HepG2 (cell line): ENCODE data around the gene PDCD5. TPM values are rescaled to one million over a fixed set of nuclear protein-coding genes. Genes with fewer than 3 reads are reported as not detected.
"Not testable (repeated sequence)": the region's sequence is repeated elsewhere in the genome, so short reads cannot be mapped to it uniquely, and the experiment has no call there.

Experiments
- ATAC-seq: fragments of 200-7000 bp; cut with Tn5 transposase; 3 replicates; pipeline ENCODE4 v1.9.1; 2020; ENCODE audit warnings: mild to moderate bottlenecking, moderate library complexity
- BruUV-seq: library from RNA; stranded (reverse); fragments of 400-500 nt; replicated peaks from 2 replicates; lab custom pipeline; 2021; lab: Mats Ljungman, UMichigan
- CTCF ChIA-PET: fragments of 300-600 bp; formaldehyde crosslinking; extraction: SDS; loops from one replicate; lab custom pipeline; 2021; ENCODE audit warnings: low total read pairs, inconsistent platforms, low intra/inter-chr PET ratio; lab: Yijun Ruan, JAX
- POLR2A ChIA-PET: fragments of 350-600 bp; sonication (Branson Sonifier 250); formaldehyde crosslinking; loops from one replicate; lab custom pipeline; 2020; ENCODE audit warnings: antibody characterized with exemption, inconsistent platforms; lab: Yijun Ruan, JAX
- DNase-seq: peaks from one replicate; pipeline ENCODE4 v3.0.0-alpha.2; 2015; ENCODE audit warnings: low spot score
- FAIRE-seq: peaks from 3 replicates; lab custom pipeline; 2011; peaks lifted over from hg19 to GRCh38; lab: Jason Lieb, UNC
- H2AFZ ChIP-seq: one replicate; pipeline ENCODE4 v1.6.1; 2011; ENCODE audit warnings: low read length, inconsistent platforms
- H3K27ac ChIP-seq: fragments of 300-600 bp; 3 replicates; pipeline ENCODE4 v1.8.0; 2011; ENCODE audit warnings: mixed run types, mild to moderate bottlenecking, mixed read lengths, low read length, inconsistent platforms; ENCODE audit not compliant: insufficient read depth; ENCODE audit errors: extremely low read length
- H3K27me3 ChIP-seq, 2 experiments: fragments of 200-600 bp in 1 of 2; 2 replicates in 1 of 2; 3 replicates in 1 of 2; pipeline versions ENCODE4 v1.6.0 to v1.8.0; 2011; ENCODE audit warnings: low read length in 2 of 2, mild to moderate bottlenecking in 2 of 2, moderate library complexity in 2 of 2, inconsistent platforms in 1 of 2; ENCODE audit not compliant: insufficient read depth in 2 of 2, control insufficient read depth in 1 of 2
- H3K36me3 ChIP-seq, 2 experiments: fragments of 200-600 bp in 1 of 2; replicated peaks in 1 of 2; 2 replicates in 1 of 2; 3 replicates in 1 of 2; pipeline versions ENCODE4 v1.5.1 to v1.8.0; 2011; ENCODE audit warnings: low read length in 2 of 2, inconsistent platforms in 1 of 2; ENCODE audit not compliant: insufficient read depth in 2 of 2, control insufficient read depth in 1 of 2
- H3K4me1 ChIP-seq: 2 replicates; pipeline ENCODE4 v1.5.1; 2012; ENCODE audit warnings: low read length, inconsistent platforms; ENCODE audit not compliant: insufficient read depth
- H3K4me2 ChIP-seq: 2 replicates; pipeline ENCODE4 v1.6.0; 2011; ENCODE audit warnings: low read depth, low read length, inconsistent platforms
- H3K4me3 ChIP-seq, 3 experiments: fragments of 200-600 bp in 1 of 3; sonication (generic), shearing (Covaris generic) in 1 of 3; replicated peaks in 1 of 3; 2 replicates each; pipeline ENCODE4 v1.5.1; 2011 to 2016; ENCODE audit warnings: low read length in 3 of 3, inconsistent platforms in 2 of 3, low read depth in 2 of 3, mild to moderate bottlenecking in 2 of 3, control low read depth in 1 of 3, mixed read lengths in 1 of 3; ENCODE audit not compliant: insufficient read depth in 1 of 3
- H3K79me2 ChIP-seq: one replicate; pipeline ENCODE4 v1.6.1; 2011; ENCODE audit warnings: low read length, inconsistent platforms; ENCODE audit not compliant: insufficient read depth
- H3K9ac ChIP-seq: 2 replicates; pipeline ENCODE4 v1.6.0; 2011; ENCODE audit warnings: mild to moderate bottlenecking, low read depth, low read length, inconsistent platforms; ENCODE audit not compliant: insufficient read depth
- H3K9me3 ChIP-seq: 2 replicates; pipeline ENCODE4 v1.5.1; 2012; ENCODE audit warnings: mild to moderate bottlenecking, low read length
- H4K20me1 ChIP-seq: 2 replicates; pipeline ENCODE4 v1.6.0; 2011; ENCODE audit warnings: inconsistent platforms, mild to moderate bottlenecking, low read length, moderate library complexity; ENCODE audit not compliant: insufficient read depth
- KMT2B ChIP-seq: IDR thresholded peaks from 2 replicates; pipeline ENCODE4 v1.6.1; 2016; ENCODE audit warnings: missing genetic modification reagents, missing compliant biosample characterization
- MAFF ChIP-seq: IDR thresholded peaks from 2 replicates; pipeline ENCODE4 v1.6.1; 2011; ENCODE audit warnings: low read depth, low read length, improper control_type of control experiment
- NKX3-1 ChIP-seq: sonication (generic); formaldehyde crosslinking; IDR thresholded peaks from 2 replicates; pipeline ENCODE4 v1.5.0; 2020; ENCODE audit warnings: missing genetic modification reagents
- NR2F1 ChIP-seq, 2 experiments: fragments of 450-650 bp in 1 of 2; formaldehyde crosslinking in 1 of 2; IDR thresholded peaks; 2 replicates each; pipeline versions ENCODE4 v1.5.0 to v1.6.1; 2016 to 2020; ENCODE audit warnings: mild to moderate bottlenecking in 1 of 2, missing compliant biosample characterization in 1 of 2, missing genetic modification reagents in 1 of 2, moderate library complexity in 1 of 2
- SP5 ChIP-seq: IDR thresholded peaks from 2 replicates; pipeline ENCODE4 v1.6.1; 2016; ENCODE audit warnings: low read depth, borderline replicate concordance
- STAT5B ChIP-seq: sonication (generic); formaldehyde crosslinking; IDR thresholded peaks from 2 replicates; pipeline ENCODE4 v1.4.0; 2020; ENCODE audit warnings: missing genetic modification reagents
- WIZ ChIP-seq: sonication (generic); formaldehyde crosslinking; IDR thresholded peaks from 2 replicates; pipeline ENCODE4 v1.5.1; 2020; ENCODE audit warnings: mild to moderate bottlenecking, missing genetic modification reagents
- XRCC5 ChIP-seq: fragments of 200-400 bp; formaldehyde crosslinking; optimal IDR thresholded peaks from 2 replicates; pipeline ENCODE3; 2017; ENCODE audit warnings: mild to moderate bottlenecking, low read length
- ZFP36L2 ChIP-seq: sonication (generic); formaldehyde crosslinking; IDR thresholded peaks from 2 replicates; pipeline ENCODE4 v1.4.0; 2020; ENCODE audit warnings: missing genetic modification reagents
- ZNF34 ChIP-seq: sonication (generic); formaldehyde crosslinking; IDR thresholded peaks from 2 replicates; pipeline ENCODE4 v1.4.0; 2020; ENCODE audit warnings: mild to moderate bottlenecking, missing genetic modification reagents, borderline replicate concordance
- ZSCAN21 ChIP-seq: sonication (generic); formaldehyde crosslinking; IDR thresholded peaks from 2 replicates; pipeline ENCODE4 v1.8.0; 2022; ENCODE audit warnings: mild to moderate bottlenecking, missing genetic modification reagents, moderate library complexity, borderline replicate concordance
- WGBS: methylation state at CpG from one replicate; pipeline ENCODE4 v1.1.6; 2017; ENCODE audit warnings: low lambda C conversion rate; 5-methylcytosine and 5-hydroxymethylcytosine counted together
- in situ Hi-C: cut with HindIII; loops from 2 replicates; pipeline ENCODE4 v1.10.0; 2017; ENCODE audit warnings: low pct_unique_long_range_greater_than_20kb; ENCODE audit not compliant: extremely low pct_ligation_motif_present
- intact Hi-C: fragments of 100-400 bp; cut with micrococcal nuclease; formaldehyde crosslinking; loops from one replicate; pipeline ENCODE4 v1.10.0; 2022; ENCODE audit not compliant: unreplicated experiment
- polyA plus RNA-seq, 8 experiments: library from polyadenylated mRNA; depleted of rRNA in 3 of 8; stranded (reverse) in 7 of 8; unstranded in 1 of 8; fragments of >200 nt; fragmentation: Illumina TruSeq in 4 of 8; extraction: Trizol in 4 of 8; gene quantifications; 2 replicates each; pipeline versions ENCODE4 v1.2.1 to v1.2.3, GENCODE V29; 2011 to 2016; ENCODE audit warnings: low read depth in 4 of 8, missing spikeins in 1 of 8, mixed read lengths in 1 of 8; ENCODE audit not compliant: insufficient read depth in 1 of 8
- total RNA-seq, 5 experiments: library from RNA; depleted of rRNA; stranded (reverse); fragments of >200 nt; fragmentation: Illumina TruSeq; extraction: Trizol; gene quantifications; 2 replicates each; pipeline ENCODE4 v1.2.3, GENCODE V29; 2016; ENCODE audit warnings: low read depth in 1 of 5
- TF ChIP-seq, protein P1 (sequence below): IDR thresholded peaks from 2 replicates; pipeline ENCODE4 v1.6.1; 2012; ENCODE audit warnings: low read depth, low read length, improper control_type of control experiment
- TF ChIP-seq, protein P2 (sequence below): sonication (generic); formaldehyde crosslinking; IDR thresholded peaks from 2 replicates; pipeline ENCODE4 v1.5.1; 2020; ENCODE audit warnings: mild to moderate bottlenecking, missing genetic modification reagents, moderate library complexity

Gene PDCD5
- total and polyA plus RNA-seq, 2 of the 13 experiments (the other 11 are each of a cell fraction or from before 2014, with no cell fraction given): 56.3 to 332 TPM

DNA sequence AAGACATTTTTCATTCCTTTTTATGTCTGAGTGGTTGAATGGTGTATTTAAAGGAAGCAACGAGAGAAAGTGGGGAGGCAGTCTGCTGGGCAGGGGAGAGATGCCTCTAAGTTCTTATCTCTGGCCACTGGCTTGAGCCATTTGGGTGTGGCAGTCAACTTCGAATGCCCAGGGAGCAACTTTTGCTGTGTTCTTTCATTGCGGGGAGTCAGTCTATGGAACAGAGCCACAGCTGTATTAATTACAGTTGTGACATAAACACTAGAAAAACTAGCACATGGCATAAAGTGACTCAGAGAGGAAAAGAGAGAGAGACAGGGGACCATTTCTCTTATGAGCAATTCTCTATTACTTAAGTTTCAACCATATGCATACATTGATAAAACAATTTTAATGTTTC lies 40.4 kb upstream of the PDCD5 start:
- CTCF ChIA-PET: no interaction called here
- intact Hi-C loops: no loop called here
- 47% methylated on average over 3 of the region's 3 CpGs for WGBS

DNA sequence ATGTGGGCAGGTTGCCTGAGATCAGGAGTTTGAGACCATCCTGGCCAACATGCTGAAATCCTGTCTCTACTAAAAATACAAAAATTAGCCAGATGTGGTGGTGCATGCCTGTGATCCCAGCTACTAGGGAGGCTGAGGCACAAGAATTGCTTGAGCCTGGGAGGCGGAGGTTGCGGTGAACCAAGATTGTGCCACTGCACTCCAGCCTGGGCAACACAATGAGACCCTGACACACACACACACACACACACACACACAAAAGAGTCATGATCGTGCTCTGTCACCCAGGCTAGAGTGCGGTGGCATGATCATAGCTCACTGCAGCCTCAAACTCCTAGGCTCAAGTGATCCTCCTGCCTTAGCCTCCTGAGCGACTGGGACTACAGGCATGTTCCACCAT lies 39.6 kb upstream of the PDCD5 start:
- DNase-seq, H3K9me3 ChIP-seq, H4K20me1 ChIP-seq, H3K36me3 ChIP-seq, POLR2A ChIA-PET, H3K27ac ChIP-seq, in situ Hi-C loops, H3K9ac ChIP-seq, ATAC-seq, FAIRE-seq, H2AFZ ChIP-seq, CTCF ChIA-PET, H3K27me3 ChIP-seq, H3K4me2 ChIP-seq, intact Hi-C loops, BruUV-seq, H3K79me2 ChIP-seq, H3K4me3 ChIP-seq: not testable (repeated sequence)
- 53% methylated on average over 3 of the region's 5 CpGs for WGBS
- H3K4me1 ChIP-seq: peaks cover 30% of the 10 kb centered on the region

More for the DNA sequence above, 40.4 kb upstream of the PDCD5 start:
- ATAC-seq (no peak), FAIRE-seq (no peak), DNase-seq (no peak)
- Histone ChIP-seq H4K20me1 (no peaks in the 10 kb centered on the region; the same call in 1 of the 2 replicates), H3K9me3 (no peaks in the 10 kb centered on the region; the same call in 1 of the 2 replicates), H3K79me2 (no peaks in the 10 kb centered on the region), H3K27me3 (no peaks in the 10 kb centered on the region; a peak in 1 of 5 replicates), H3K9ac (no peak overlapping the region), H2AFZ (no peak overlapping the region), H3K4me1 (peaks cover 30% of the 10 kb centered on the region), H3K4me3 (no peak overlapping the region), H3K27ac (no peak overlapping the region), H3K36me3 (no peaks in the 10 kb centered on the region), H3K4me2 (no peak overlapping the region)
- POLR2A ChIA-PET: no interaction called here
- in situ Hi-C loops: no loop called here
- TF ChIP-seq STAT5B (CRISPR knock-in tag) (no peak), MAFF (no peak), NR2F1 (CRISPR knock-in tag; IDR thresholded peaks at IDR 0.05) (no peak), ZFP36L2 (CRISPR knock-in tag) (no peak), ZNF34 (CRISPR knock-in tag) (no peak), NKX3-1 (no peak), ZSCAN21 (CRISPR knock-in tag) (no peak), SP5 (CRISPR knock-in tag) (no peak), KMT2B (CRISPR knock-in tag) (no peak), WIZ (CRISPR knock-in tag) (no peak), XRCC5 (no peak)
- TF ChIP-seq, protein P1, sequence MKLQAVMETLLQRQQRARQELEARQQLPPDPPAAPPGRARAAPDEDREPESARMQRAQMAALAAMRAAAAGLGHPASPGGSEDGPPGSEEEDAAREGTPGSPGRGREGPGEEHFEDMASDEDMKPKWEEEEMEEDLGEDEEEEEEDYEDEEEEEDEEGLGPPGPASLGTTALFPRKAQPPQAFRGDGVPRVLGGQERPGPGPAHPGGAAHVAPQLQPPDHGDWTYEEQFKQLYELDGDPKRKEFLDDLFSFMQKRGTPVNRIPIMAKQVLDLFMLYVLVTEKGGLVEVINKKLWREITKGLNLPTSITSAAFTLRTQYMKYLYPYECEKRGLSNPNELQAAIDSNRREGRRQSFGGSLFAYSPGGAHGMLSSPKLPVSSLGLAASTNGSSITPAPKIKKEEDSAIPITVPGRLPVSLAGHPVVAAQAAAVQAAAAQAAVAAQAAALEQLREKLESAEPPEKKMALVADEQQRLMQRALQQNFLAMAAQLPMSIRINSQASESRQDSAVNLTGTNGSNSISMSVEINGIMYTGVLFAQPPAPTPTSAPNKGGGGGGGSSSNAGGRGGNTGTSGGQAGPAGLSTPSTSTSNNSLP: no peak
- TF ChIP-seq, protein P2, sequence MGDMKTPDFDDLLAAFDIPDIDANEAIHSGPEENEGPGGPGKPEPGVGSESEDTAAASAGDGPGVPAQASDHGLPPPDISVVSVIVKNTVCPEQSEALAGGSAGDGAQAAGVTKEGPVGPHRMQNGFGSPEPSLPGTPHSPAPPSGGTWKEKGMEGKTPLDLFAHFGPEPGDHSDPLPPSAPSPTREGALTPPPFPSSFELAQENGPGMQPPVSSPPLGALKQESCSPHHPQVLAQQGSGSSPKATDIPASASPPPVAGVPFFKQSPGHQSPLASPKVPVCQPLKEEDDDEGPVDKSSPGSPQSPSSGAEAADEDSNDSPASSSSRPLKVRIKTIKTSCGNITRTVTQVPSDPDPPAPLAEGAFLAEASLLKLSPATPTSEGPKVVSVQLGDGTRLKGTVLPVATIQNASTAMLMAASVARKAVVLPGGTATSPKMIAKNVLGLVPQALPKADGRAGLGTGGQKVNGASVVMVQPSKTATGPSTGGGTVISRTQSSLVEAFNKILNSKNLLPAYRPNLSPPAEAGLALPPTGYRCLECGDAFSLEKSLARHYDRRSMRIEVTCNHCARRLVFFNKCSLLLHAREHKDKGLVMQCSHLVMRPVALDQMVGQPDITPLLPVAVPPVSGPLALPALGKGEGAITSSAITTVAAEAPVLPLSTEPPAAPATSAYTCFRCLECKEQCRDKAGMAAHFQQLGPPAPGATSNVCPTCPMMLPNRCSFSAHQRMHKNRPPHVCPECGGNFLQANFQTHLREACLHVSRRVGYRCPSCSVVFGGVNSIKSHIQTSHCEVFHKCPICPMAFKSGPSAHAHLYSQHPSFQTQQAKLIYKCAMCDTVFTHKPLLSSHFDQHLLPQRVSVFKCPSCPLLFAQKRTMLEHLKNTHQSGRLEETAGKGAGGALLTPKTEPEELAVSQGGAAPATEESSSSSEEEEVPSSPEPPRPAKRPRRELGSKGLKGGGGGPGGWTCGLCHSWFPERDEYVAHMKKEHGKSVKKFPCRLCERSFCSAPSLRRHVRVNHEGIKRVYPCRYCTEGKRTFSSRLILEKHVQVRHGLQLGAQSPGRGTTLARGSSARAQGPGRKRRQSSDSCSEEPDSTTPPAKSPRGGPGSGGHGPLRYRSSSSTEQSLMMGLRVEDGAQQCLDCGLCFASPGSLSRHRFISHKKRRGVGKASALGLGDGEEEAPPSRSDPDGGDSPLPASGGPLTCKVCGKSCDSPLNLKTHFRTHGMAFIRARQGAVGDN (CRISPR knock-in tag): no peak
- no TSS peak for BruUV-seq
